Upper lobe of left lung (tissue), 6 donors: ENCODE measurements around the gene LRP8. TPM values are rescaled to one million over a fixed set of nuclear protein-coding genes. Genes with fewer than 3 reads are reported as not detected.

Experiments
- ATAC-seq, 2 donors: fragments of 200-7000 bp; cut with Tn5 transposase; one replicate each; pipeline ENCODE4 v1.9.1; 2022; ENCODE audit warnings: mild to moderate bottlenecking in 2 of 2, moderate library complexity in 2 of 2; ENCODE audit not compliant: low FRiP score in 2 of 2
- DNase-seq, 2 donors: peaks; one replicate each; pipeline ENCODE4 v3.0.0-alpha.2; 2019 to 2020
- H3K27ac ChIP-seq, 4 donors: fragments of 200-600 bp; sonication (generic); one replicate each; pipeline ENCODE4 v1.5.1; 2016 to 2019
- H3K27me3 ChIP-seq, 4 donors: fragments of 200-600 bp; sonication (generic); one replicate each; pipeline ENCODE4 v1.5.1; 2017 to 2019
- H3K36me3 ChIP-seq, 4 donors: fragments of 200-600 bp; sonication (generic); one replicate each; pipeline ENCODE4 v1.5.1; 2016 to 2019
- H3K4me1 ChIP-seq, 4 donors: fragments of 200-600 bp; sonication (generic); one replicate each; pipeline ENCODE4 v1.5.1; 2018 to 2019
- H3K4me3 ChIP-seq, 4 donors: fragments of 200-600 bp; sonication (generic); one replicate each; pipeline ENCODE4 v1.5.1; 2017 to 2019; ENCODE audit warnings: mild to moderate bottlenecking in 2 of 4, moderate library complexity in 1 of 4
- H3K9me3 ChIP-seq, 4 donors: fragments of 200-600 bp; sonication (generic); one replicate each; pipeline ENCODE4 v1.5.1; 2018 to 2019
- CTCF ChIP-seq, 6 experiments: fragments of 450-650 bp in 4 of 6; fragments of 200-600 bp in 2 of 6; sonication (generic) in 2 of 6; IDR thresholded peaks; one replicate each; pipeline ENCODE4 v1.5.1; 2016 to 2019; ENCODE audit warnings: antibody characterized with exemption in 6 of 6
- EP300 ChIP-seq, 4 donors: sonication (generic); formaldehyde crosslinking; IDR thresholded peaks; one replicate each; pipeline ENCODE4 v1.5.1; 2017; ENCODE audit warnings: antibody characterized with exemption in 4 of 4, control low read depth in 2 of 4
- POLR2A ChIP-seq, 4 donors: fragments of 450-650 bp; IDR thresholded peaks; one replicate each; pipeline ENCODE4 v1.5.1; 2016 to 2017; ENCODE audit warnings: antibody characterized with exemption in 4 of 4, mild to moderate bottlenecking in 2 of 4
- POLR2AphosphoS5 ChIP-seq, 2 donors: sonication (generic); formaldehyde crosslinking; IDR thresholded peaks; one replicate each; pipeline ENCODE4 v1.5.1; 2017; ENCODE audit warnings: antibody characterized with exemption in 2 of 2
- WGBS, 2 donors: methylation state at CpG; one replicate each; pipeline ENCODE4 v1.1.5; 2017 to 2018; 5-methylcytosine and 5-hydroxymethylcytosine counted together
- total RNA-seq, 6 donors: library from RNA; depleted of rRNA in 4 of 6; stranded (reverse); fragments of >200 nt in 4 of 6; gene quantifications; one replicate each; pipeline versions ENCODE4 v1.1.0 to v1.2.1, GENCODE V29; 2016 to 2021
- donor health status: DM: no; HTN: no; CAD: no; lungs with moderate emphysema.
- donor health status: DM: no; HTN: yes; CAD: no; lungs with severe emphysema.

LRP8 gene
- total RNA-seq, 6 donors from 2014 or later: 4.6 to 23.0 (median 11.1) TPM

GRCh38 chr1:53323316-53323715 lies 4.6 kb downstream of the LRP8 start:
- H3K9me3 ChIP-seq: no peaks in the 10 kb centered on the region
- H3K4me1 ChIP-seq: peaks cover 24 to 31% (median 25%) of the 10 kb centered on the region in 4 donors
- H3K36me3 ChIP-seq: no peaks in the 10 kb centered on the region
- DNase-seq (no peak), ATAC-seq (no peak)
- WGBS, 2 donors: 92 to 99% methylated on average over 8 to 11 of the region's 11 CpGs
- no peaks in the 10 kb centered on the region for H3K27me3 ChIP-seq
- no peak overlapping the region for H3K27ac ChIP-seq
- H3K4me3 ChIP-seq: no peak overlapping the region
- TF ChIP-seq CTCF (IDR thresholded peaks at IDR 0.05) (no peak), POLR2A (IDR thresholded peaks at IDR 0.05) (no peak), EP300 (IDR thresholded peaks at IDR 0.05) (no peak), POLR2AphosphoS5 (IDR thresholded peaks at IDR 0.05) (no peak)

- TF ChIP-seq POLR2A (IDR thresholded peaks at IDR 0.05): no peak
- TF ChIP-seq EP300 (IDR thresholded peaks at IDR 0.05): no peak
- TF ChIP-seq CTCF (IDR thresholded peaks at IDR 0.05): no peak
- TF ChIP-seq POLR2AphosphoS5 (IDR thresholded peaks at IDR 0.05): no peak
- no peak for ATAC-seq
Observed at GRCh38 chr1:53321776-53322602, 5.9 kb downstream of the LRP8 start.

GRCh38 chr1:53321366-53321765 lies 6.5 kb downstream of the LRP8 start:
- WGBS, 2 donors: 86 to 89% methylated on average over 3 to 5 of the region's 5 CpGs
- Histone ChIP-seq H3K36me3 (no peaks in the 10 kb centered on the region), H3K4me3 (no peak overlapping the region), H3K4me1 (peaks cover 10 to 15% (median 11%) of the 10 kb centered on the region in 4 donors), H3K27ac (no peak overlapping the region), H3K9me3 (no peaks in the 10 kb centered on the region), H3K27me3 (no peaks in the 10 kb centered on the region)
- ATAC-seq (no peak), DNase-seq (no peak)
- TF ChIP-seq POLR2A (IDR thresholded peaks at IDR 0.05) (no peak), CTCF (IDR thresholded peaks at IDR 0.05) (no peak), POLR2AphosphoS5 (IDR thresholded peaks at IDR 0.05) (no peak), EP300 (IDR thresholded peaks at IDR 0.05) (no peak)

More at GRCh38 chr1:53321776-53322602, 5.9 kb downstream of the LRP8 start:
- H3K4me3 ChIP-seq: no peak overlapping the region
- no peak overlapping the region for H3K27ac ChIP-seq
- no peaks in the 10 kb centered on the region for H3K36me3 ChIP-seq
- no peak for DNase-seq
- no peaks in the 10 kb centered on the region for H3K9me3 ChIP-seq
- H3K4me1 ChIP-seq: peaks cover 17 to 21% (median 18%) of the 10 kb centered on the region in 4 donors
- no peaks in the 10 kb centered on the region for H3K27me3 ChIP-seq
- 86 to 91% methylated on average over 10 to 11 of the region's 11 CpGs for WGBS, 2 donors

- Histone ChIP-seq H3K27me3 (no peaks in the 10 kb centered on the region), H3K36me3 (no peaks in the 10 kb centered on the region), H3K4me1 (peaks cover 5 to 8% (median 6%) of the 10 kb centered on the region in 4 donors), H3K27ac (no peak overlapping the region), H3K4me3 (no peak overlapping the region), H3K9me3 (no peaks in the 10 kb centered on the region)
- DNase-seq (no peak), ATAC-seq (no peak)
- 92 to 97% methylated on average over 6 to 7 of the region's 7 CpGs for WGBS, 2 donors
- TF ChIP-seq POLR2A (IDR thresholded peaks at IDR 0.05) (no peak), EP300 (IDR thresholded peaks at IDR 0.05) (no peak), POLR2AphosphoS5 (IDR thresholded peaks at IDR 0.05) (no peak)
Observed at GRCh38 chr1:53320646-53321045, 7.2 kb downstream of the LRP8 start.

GRCh38 chr1:53319296-53320101 lies 8.4 kb downstream of the LRP8 start:
- Histone ChIP-seq H3K4me1 (peaks cover 0 to 4% (median 0%) of the 10 kb centered on the region in 4 donors), H3K27ac (no peak overlapping the region), H3K36me3 (no peaks in the 10 kb centered on the region), H3K4me3 (no peak overlapping the region), H3K27me3 (no peaks in the 10 kb centered on the region), H3K9me3 (no peaks in the 10 kb centered on the region)
- WGBS, 2 donors: 81 to 82% methylated on average over 17 to 20 of the region's 20 CpGs
- no peak for ATAC-seq
- TF ChIP-seq EP300 (IDR thresholded peaks at IDR 0.05): no peak
- TF ChIP-seq CTCF (IDR thresholded peaks at IDR 0.05): no peak
- no peak for TF ChIP-seq POLR2AphosphoS5 (IDR thresholded peaks at IDR 0.05)
- no peak for TF ChIP-seq POLR2A (IDR thresholded peaks at IDR 0.05)
- no peak for DNase-seq
